OCI-LY1 (cell line): ENCODE measurements around the gene DFFA.
"Not testable (repeated sequence)": the region's sequence is repeated elsewhere in the genome, so short reads cannot be mapped to it uniquely, and the experiment has no call there.

Experiments used
- H2AFZ ChIP-seq: fragments of 200-600 bp; sonication (generic), shearing (Covaris generic); 2 replicates; pipeline ENCODE4 v1.6.0; 2014; ENCODE audit warnings: antibody characterized with exemption, mild to moderate bottlenecking, low read length
- H3F3A ChIP-seq: fragments of 200-600 bp; sonication (generic), shearing (Covaris generic); 2 replicates; pipeline ENCODE4 v1.6.0; 2014; ENCODE audit warnings: mild to moderate bottlenecking, antibody characterized with exemption, low read length, moderate library complexity; ENCODE audit not compliant: insufficient read depth
- H3K27ac ChIP-seq: fragments of 200-600 bp; sonication (generic); 2 replicates; pipeline ENCODE4 v1.5.1; 2014; ENCODE audit warnings: low read length, mixed run types, mild to moderate bottlenecking, low read depth; ENCODE audit not compliant: poor library complexity, severe bottlenecking
- H3K27me3 ChIP-seq: fragments of 200-600 bp; sonication (generic); 2 replicates; pipeline ENCODE4 v1.6.0; 2014; ENCODE audit warnings: antibody characterized with exemption, mild to moderate bottlenecking, low read length, moderate library complexity; ENCODE audit not compliant: insufficient read depth
- H3K36me3 ChIP-seq: fragments of 200-600 bp; sonication (generic); 2 replicates; pipeline ENCODE4 v1.6.1; 2014; ENCODE audit warnings: mild to moderate bottlenecking, antibody characterized with exemption, low read length, moderate library complexity, mixed read lengths; ENCODE audit not compliant: insufficient read depth
- H3K4me1 ChIP-seq: fragments of 200-600 bp; sonication (generic); 2 replicates; pipeline ENCODE4 v1.5.1; 2014; ENCODE audit warnings: mild to moderate bottlenecking, low read length, moderate library complexity; ENCODE audit not compliant: insufficient read depth, severe bottlenecking
- H3K4me2 ChIP-seq: fragments of 200-600 bp; sonication (generic), shearing (Covaris generic); 2 replicates; pipeline ENCODE4 v1.6.1; 2014; ENCODE audit warnings: low read length
- H3K4me3 ChIP-seq: fragments of 200-600 bp; sonication (generic); 2 replicates; pipeline ENCODE4 v1.5.1; 2014; ENCODE audit warnings: low read length, low read depth, mild to moderate bottlenecking, mixed read lengths; ENCODE audit not compliant: poor library complexity, severe bottlenecking
- H3K79me2 ChIP-seq: fragments of 200-600 bp; shearing (Covaris generic); 2 replicates; pipeline ENCODE4 v1.6.1; 2016; ENCODE audit warnings: mixed run types, low read length, mixed read lengths; ENCODE audit not compliant: insufficient read depth
- H3K9ac ChIP-seq: fragments of 200-600 bp; sonication (generic), shearing (Covaris generic); 2 replicates; pipeline ENCODE4 v1.6.1; 2014; ENCODE audit warnings: mild to moderate bottlenecking, low read length, mixed read lengths
- H3K9me2 ChIP-seq: fragments of 200-600 bp; sonication (generic), shearing (Covaris generic); 2 replicates; pipeline ENCODE4 v1.6.1; 2014; ENCODE audit warnings: low read depth, mild to moderate bottlenecking, low read length, mixed read lengths
- H3K9me3 ChIP-seq: fragments of 200-600 bp; shearing (Covaris generic); 2 replicates; pipeline ENCODE4 v1.6.1; 2014; ENCODE audit warnings: low read length, mixed read lengths
- H4K20me1 ChIP-seq: fragments of 200-600 bp; sonication (generic), shearing (Covaris generic); 2 replicates; pipeline ENCODE4 v1.6.0; 2016; ENCODE audit warnings: mild to moderate bottlenecking, low read length; ENCODE audit not compliant: insufficient read depth
- CTCF ChIP-seq: fragments of 200-600 bp; sonication (generic), shearing (Covaris generic); IDR thresholded peaks from 2 replicates; pipeline ENCODE4 v1.5.1; 2017; ENCODE audit warnings: mild to moderate bottlenecking, antibody characterized with exemption, low read length, moderate library complexity, mixed read lengths
- EZH2 ChIP-seq: fragments of 200-600 bp; sonication (generic), shearing (Covaris generic); IDR thresholded peaks from 2 replicates; pipeline ENCODE4 v1.8.0; 2017; ENCODE audit warnings: borderline replicate concordance, mixed run types, mild to moderate bottlenecking, antibody characterized with exemption, low read length, moderate library complexity, mixed read lengths

The DFFA gene

GRCh38 chr1:10507111-10507879 is 35.0 kb upstream of the DFFA start:
- Histone ChIP-seq H3K4me2 (no peak overlapping the region), H3K9me2 (no peaks in the 10 kb centered on the region), H3K9ac (no peak overlapping the region), H3K4me3 (no peak overlapping the region), H3K27me3 (no peaks in the 10 kb centered on the region), H3K27ac (no peak overlapping the region), H3K4me1 (peaks cover 6% of the 10 kb centered on the region), H2AFZ (no peak overlapping the region), H3K36me3 (no peaks in the 10 kb centered on the region; the same call in 1 of the 2 replicates), H4K20me1 (peaks cover 5% of the 10 kb centered on the region; the same call in 1 of the 2 replicates), H3K79me2 (no peaks in the 10 kb centered on the region), H3F3A (no peaks in the 10 kb centered on the region), H3K9me3 (no peaks in the 10 kb centered on the region)
- TF ChIP-seq EZH2, result no peak
- TF ChIP-seq CTCF, result peak; percentile 89

- H3K79me2 ChIP-seq, result no peaks in the 10 kb centered on the region
- H3K36me3 ChIP-seq, result no peaks in the 10 kb centered on the region
- no peaks in the 10 kb centered on the region for H3K9me3 ChIP-seq
- H4K20me1 ChIP-seq, result peaks cover 5% of the 10 kb centered on the region; the same call in 1 of the 2 replicates
- TF ChIP-seq CTCF (no peak), EZH2 (no peak)
- no peaks in the 10 kb centered on the region for H3K9me2 ChIP-seq
- no peak overlapping the region for H3K4me3 ChIP-seq
- H3K27me3 ChIP-seq, result no peaks in the 10 kb centered on the region
- H2AFZ ChIP-seq, result no peak overlapping the region
- H3K9ac ChIP-seq, result no peak overlapping the region
- H3K4me1 ChIP-seq, result peaks cover 6% of the 10 kb centered on the region
- H3K4me2 ChIP-seq, result no peak overlapping the region
- H3F3A ChIP-seq, result no peaks in the 10 kb centered on the region
- no peak overlapping the region for H3K27ac ChIP-seq
Measured at GRCh38 chr1:10506677-10507047, 34.3 kb upstream of the DFFA start.

- not testable (repeated sequence) for H3K9me2 ChIP-seq, H3K27ac ChIP-seq, H3K4me1 ChIP-seq, H3K4me2 ChIP-seq, H3K9ac ChIP-seq, H3F3A ChIP-seq, H3K9me3 ChIP-seq, H3K4me3 ChIP-seq, H3K79me2 ChIP-seq, H4K20me1 ChIP-seq, H3K36me3 ChIP-seq, H3K27me3 ChIP-seq, H2AFZ ChIP-seq
Measured at GRCh38 chr1:10506046-10506676, 33.8 kb upstream of the DFFA start.

GRCh38 chr1:10504249-10504648 is 31.9 kb upstream of the DFFA start:
- Histone ChIP-seq H3F3A (no peaks in the 10 kb centered on the region), H4K20me1 (no peaks in the 10 kb centered on the region), H3K4me1 (no peaks in the 10 kb centered on the region), H3K4me2 (no peak overlapping the region), H3K79me2 (no peaks in the 10 kb centered on the region), H3K9ac (no peak overlapping the region), H3K36me3 (no peaks in the 10 kb centered on the region), H3K9me2 (no peaks in the 10 kb centered on the region), H3K27ac (no peak overlapping the region), H2AFZ (no peak overlapping the region), H3K4me3 (no peak overlapping the region), H3K27me3 (no peaks in the 10 kb centered on the region), H3K9me3 (no peaks in the 10 kb centered on the region)
- TF ChIP-seq CTCF (no peak), EZH2 (no peak)
